HG02852 (cell line): ENCODE results near the gene DISP3.

Experiments used
- ATAC-seq: cut with Tn5 transposase; IDR thresholded peaks from one replicate; pipeline ENCODE4 v1.9.1; 2021; ENCODE audit warnings: mild to moderate bottlenecking, moderate library complexity; ENCODE audit not compliant: unreplicated experiment

DISP3 gene

GRCh38 chr1:11540773-11541160 lies 61.8 kb downstream of the DISP3 start:
- ATAC-seq, result no peak

GRCh38 chr1:11541236-11541635 lies 62.3 kb downstream of the DISP3 start:
- no peak for ATAC-seq

GRCh38 chr1:11541956-11542355 lies 63.0 kb downstream of the DISP3 start:
- no peak for ATAC-seq

GRCh38 chr1:11543392-11543791 lies 64.4 kb downstream of the DISP3 start:
- no peak for ATAC-seq

GRCh38 chr1:11543796-11544195 lies 64.8 kb downstream of the DISP3 start:
- no peak for ATAC-seq

GRCh38 chr1:11546456-11546855 lies 67.5 kb downstream of the DISP3 start:
- ATAC-seq, result no peak

- no peak for ATAC-seq
Observed at GRCh38 chr1:11550664-11551283, 71.8 kb downstream of the DISP3 start.

GRCh38 chr1:11558276-11558675 lies 79.3 kb downstream of the DISP3 start:
- no peak for ATAC-seq

- no peak for ATAC-seq
Observed at GRCh38 chr1:11558871-11559590, 80.1 kb downstream of the DISP3 start.

GRCh38 chr1:11559591-11559970 lies 80.6 kb downstream of the DISP3 start:
- no peak for ATAC-seq

- ATAC-seq, result no peak
Observed at GRCh38 chr1:11560061-11560460, 81.1 kb downstream of the DISP3 start.

- no peak for ATAC-seq
Observed at GRCh38 chr1:11561740-11562139, 82.8 kb downstream of the DISP3 start.

GRCh38 chr1:11562664-11563063 lies 83.7 kb downstream of the DISP3 start:
- no peak for ATAC-seq

GRCh38 chr1:11563560-11564069 lies 84.7 kb downstream of the DISP3 start:
- no peak for ATAC-seq

- no peak for ATAC-seq
Observed at GRCh38 chr1:11564237-11564636, 85.3 kb downstream of the DISP3 start.

GRCh38 chr1:11566042-11566850 lies 87.3 kb downstream of the DISP3 start:
- no peak for ATAC-seq

- ATAC-seq, result no peak
Observed at GRCh38 chr1:11567244-11568065, 88.5 kb downstream of the DISP3 start.

- ATAC-seq, result no peak
Observed at GRCh38 chr1:11568687-11569086, 89.7 kb downstream of the DISP3 start.

GRCh38 chr1:11569551-11569950 lies 90.6 kb downstream of the DISP3 start:
- ATAC-seq, result no peak

- no peak for ATAC-seq
Observed at GRCh38 chr1:11569954-11570353, 91.0 kb downstream of the DISP3 start.

GRCh38 chr1:11570821-11571380 lies 91.9 kb downstream of the DISP3 start:
- no peak for ATAC-seq
